CD14-positive monocyte (primary cell): ENCODE data around the gene CEP126. TPM values are rescaled to one million over a fixed set of nuclear protein-coding genes. Genes with fewer than 3 reads are reported as not detected.

Experiments
- DNase-seq, 3 donors: peaks; one replicate each; pipeline ENCODE4 v3.0.0-alpha.2; 2011 to 2022
- H2AFZ ChIP-seq: 2 replicates; pipeline ENCODE4 v1.6.0; 2012; ENCODE audit warnings: mild to moderate bottlenecking, low read depth, low read length, inconsistent platforms; ENCODE audit not compliant: insufficient read depth, poor library complexity, severe bottlenecking
- H3K27ac ChIP-seq, 2 donors: 1 replicate in 1 of 2; 2 replicates in 1 of 2; pipeline ENCODE4 v1.5.1; 2012 to 2013; ENCODE audit warnings: low read length in 2 of 2, control low read depth in 1 of 2, inconsistent platforms in 1 of 2, low read depth in 1 of 2, mild to moderate bottlenecking in 1 of 2
- H3K27me3 ChIP-seq, 2 donors: one replicate each; pipeline versions ENCODE4 v1.6.0 to v1.6.1; 2011 to 2013; ENCODE audit warnings: low read length in 2 of 2; ENCODE audit not compliant: control insufficient read depth in 2 of 2, insufficient read depth in 2 of 2
- H3K36me3 ChIP-seq, 2 donors: replicated peaks in 1 of 2; 1 replicate in 1 of 2; 2 replicates in 1 of 2; pipeline versions ENCODE4 v1.5.1 to v1.6.1; 2012 to 2013; ENCODE audit warnings: low read length in 2 of 2, control low read depth in 1 of 2, inconsistent platforms in 1 of 2, mild to moderate bottlenecking in 1 of 2; ENCODE audit not compliant: insufficient read depth in 2 of 2, control insufficient read depth in 1 of 2
- H3K4me1 ChIP-seq, 2 donors: 1 replicate in 1 of 2; 2 replicates in 1 of 2; pipeline versions ENCODE4 v1.5.1 to v1.6.1; 2012 to 2013; ENCODE audit warnings: low read length in 2 of 2, control low read depth in 1 of 2, inconsistent platforms in 1 of 2, mild to moderate bottlenecking in 1 of 2, moderate library complexity in 1 of 2; ENCODE audit not compliant: insufficient read depth in 2 of 2, control insufficient read depth in 1 of 2
- H3K4me2 ChIP-seq: replicated peaks from 2 replicates; pipeline ENCODE3; 2012; ENCODE audit warnings: low read length, moderate library complexity, mild to moderate bottlenecking; ENCODE audit not compliant: poor library complexity, severe bottlenecking; ENCODE audit errors: extremely low read depth
- H3K4me3 ChIP-seq, 3 experiments: fragments of 200-600 bp in 1 of 3; sonication (generic) in 1 of 3; replicated peaks in 1 of 3; 1 replicate in 2 of 3; 2 replicates in 1 of 3; pipeline ENCODE4 v1.5.1; 2011 to 2013; ENCODE audit warnings: low read length in 3 of 3, mild to moderate bottlenecking in 3 of 3, control low read depth in 2 of 3, low read depth in 2 of 3, inconsistent platforms in 1 of 3, moderate library complexity in 1 of 3
- H3K79me2 ChIP-seq: 2 replicates; pipeline ENCODE4 v1.6.0; 2012; ENCODE audit warnings: mild to moderate bottlenecking, control low read depth, inconsistent platforms, low read length, moderate library complexity; ENCODE audit not compliant: insufficient read depth
- H3K9ac ChIP-seq: 2 replicates; pipeline ENCODE4 v1.6.0; 2017; ENCODE audit warnings: low read length, mild to moderate bottlenecking; ENCODE audit not compliant: insufficient read depth, poor library complexity, severe bottlenecking
- H3K9me3 ChIP-seq, 2 donors: replicated peaks in 1 of 2; 1 replicate in 1 of 2; 2 replicates in 1 of 2; pipeline versions ENCODE4 v1.5.1 to v1.6.1; 2012 to 2013; ENCODE audit warnings: low read length in 2 of 2, control low read depth in 1 of 2; ENCODE audit not compliant: control insufficient read depth in 1 of 2, insufficient read depth in 1 of 2
- H4K20me1 ChIP-seq: 2 replicates; pipeline ENCODE4 v1.6.0; 2012; ENCODE audit warnings: mild to moderate bottlenecking, low read length, control low read depth, moderate library complexity; ENCODE audit not compliant: insufficient read depth
- H3K27ac Mint-ChIP-seq, 7 donors: one replicate each; pipeline ENCODE4 v1.8.0; 2020; ENCODE audit warnings: mild to moderate bottlenecking in 7 of 7, mixed read lengths in 7 of 7, moderate library complexity in 6 of 7, inconsistent platforms in 2 of 7
- H3K27me3 Mint-ChIP-seq, 3 donors: one replicate each; pipeline ENCODE4 v1.8.0; 2021 to 2022; ENCODE audit warnings: low read depth in 3 of 3, mild to moderate bottlenecking in 3 of 3, mixed read lengths in 3 of 3, moderate library complexity in 3 of 3, inconsistent platforms in 1 of 3
- H3K36me3 Mint-ChIP-seq, 2 donors: one replicate each; pipeline ENCODE4 v1.8.0; 2020; ENCODE audit warnings: mixed read lengths in 2 of 2, inconsistent platforms in 1 of 2, mild to moderate bottlenecking in 1 of 2
- H3K4me1 Mint-ChIP-seq: one replicate; pipeline ENCODE4 v1.8.0; 2020; ENCODE audit warnings: mild to moderate bottlenecking, mixed read lengths
- H3K4me3 Mint-ChIP-seq, 2 donors: one replicate each; pipeline ENCODE4 v1.8.0; 2020; ENCODE audit warnings: mild to moderate bottlenecking in 2 of 2, mixed read lengths in 2 of 2, moderate library complexity in 1 of 2
- H3K9me3 Mint-ChIP-seq, 7 donors: one replicate each; pipeline ENCODE4 v1.8.0; 2020 to 2022; ENCODE audit warnings: mixed read lengths in 7 of 7, mild to moderate bottlenecking in 6 of 7, moderate library complexity in 6 of 7, inconsistent platforms in 2 of 7
- WGBS: methylation state at CpG from one replicate; pipeline ENCODE4 v1.1.5; 2013; ENCODE audit warnings: missing lambda C conversion rate; ENCODE audit not compliant: insufficient coverage; 5-methylcytosine and 5-hydroxymethylcytosine counted together
- intact Hi-C, 2 donors: fragments of 100-400 bp; cut with micrococcal nuclease; formaldehyde crosslinking; loops; one replicate each; pipeline versions ENCODE4 v1.15.0 to v1.15.1; 2023
- polyA plus RNA-seq, 3 donors: library from polyadenylated mRNA; depleted of rRNA in 1 of 3; unstranded in 2 of 3; stranded (reverse) in 1 of 3; fragments of 300-500 nt in 2 of 3; fragments of >200 nt in 1 of 3; fragmentation: Illumina TruSeq in 2 of 3; gene quantifications; 1 replicate in 2 of 3; 2 replicates in 1 of 3; pipeline ENCODE4 v1.2.3, GENCODE V29; 2012 to 2021
- TF ChIP-seq, protein P1 (sequence below): fragments of 200-600 bp; IDR thresholded peaks from one replicate; pipeline ENCODE4 v1.8.0; 2022; ENCODE audit warnings: antibody characterized with exemption, mild to moderate bottlenecking

Gene CEP126
- polyA plus RNA-seq, 3 donors: 0.02 to 0.52 TPM; not detected in 1

DNA sequence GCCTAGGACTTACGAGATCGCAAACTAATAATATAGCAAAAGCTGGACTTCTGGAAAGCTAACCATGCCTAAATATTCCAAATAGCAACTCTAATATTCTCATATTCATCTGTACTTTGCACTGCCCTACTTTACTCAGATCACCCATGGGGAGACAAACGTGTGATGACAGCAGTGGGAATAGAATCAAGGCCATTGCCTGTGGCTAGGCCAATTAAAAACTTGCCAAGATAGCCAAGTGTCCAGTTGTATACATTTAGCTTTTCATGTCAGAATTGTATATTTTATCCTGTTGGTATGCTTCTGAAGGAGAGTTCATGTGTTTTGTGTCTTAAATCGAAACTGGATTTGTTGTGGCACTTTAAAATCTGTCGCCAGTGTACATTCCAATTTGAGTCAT, 1.2 kb upstream of the CEP126 start:
- Histone ChIP-seq H3K9ac (no peak overlapping the region), H3K27me3 (peaks cover 2 to 9% of the 10 kb centered on the region in 2 donors), H3K9me3 (no peaks in the 10 kb centered on the region), H3K4me2 (no peak overlapping the region), H3K36me3 (no peaks in the 10 kb centered on the region), H3K4me1 (peaks cover 16 to 18% of the 10 kb centered on the region in 2 donors), H4K20me1 (no peaks in the 10 kb centered on the region), H3K4me3 (no peak overlapping the region), H3K79me2 (no peaks in the 10 kb centered on the region), H3K27ac (no peak overlapping the region), H2AFZ (no peak overlapping the region)
- H3K27ac Mint-ChIP-seq: no peak overlapping the region
- H3K36me3 Mint-ChIP-seq: no peaks in the 10 kb centered on the region
- peaks cover 0 to 6% (median 0%) of the 10 kb centered on the region in 7 donors for H3K9me3 Mint-ChIP-seq
- no peak overlapping the region for H3K4me3 Mint-ChIP-seq
- peaks cover 2 to 18% (median 10%) of the 10 kb centered on the region in 3 donors for H3K27me3 Mint-ChIP-seq
- WGBS: 79% methylated on average over 3 of the region's 5 CpGs
- TF ChIP-seq, protein P1, sequence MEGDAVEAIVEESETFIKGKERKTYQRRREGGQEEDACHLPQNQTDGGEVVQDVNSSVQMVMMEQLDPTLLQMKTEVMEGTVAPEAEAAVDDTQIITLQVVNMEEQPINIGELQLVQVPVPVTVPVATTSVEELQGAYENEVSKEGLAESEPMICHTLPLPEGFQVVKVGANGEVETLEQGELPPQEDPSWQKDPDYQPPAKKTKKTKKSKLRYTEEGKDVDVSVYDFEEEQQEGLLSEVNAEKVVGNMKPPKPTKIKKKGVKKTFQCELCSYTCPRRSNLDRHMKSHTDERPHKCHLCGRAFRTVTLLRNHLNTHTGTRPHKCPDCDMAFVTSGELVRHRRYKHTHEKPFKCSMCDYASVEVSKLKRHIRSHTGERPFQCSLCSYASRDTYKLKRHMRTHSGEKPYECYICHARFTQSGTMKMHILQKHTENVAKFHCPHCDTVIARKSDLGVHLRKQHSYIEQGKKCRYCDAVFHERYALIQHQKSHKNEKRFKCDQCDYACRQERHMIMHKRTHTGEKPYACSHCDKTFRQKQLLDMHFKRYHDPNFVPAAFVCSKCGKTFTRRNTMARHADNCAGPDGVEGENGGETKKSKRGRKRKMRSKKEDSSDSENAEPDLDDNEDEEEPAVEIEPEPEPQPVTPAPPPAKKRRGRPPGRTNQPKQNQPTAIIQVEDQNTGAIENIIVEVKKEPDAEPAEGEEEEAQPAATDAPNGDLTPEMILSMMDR: no peak
- H3K4me1 Mint-ChIP-seq: peaks cover 24% of the 10 kb centered on the region
- DNase-seq: no peak
- intact Hi-C loops: no loop called here

DNA sequence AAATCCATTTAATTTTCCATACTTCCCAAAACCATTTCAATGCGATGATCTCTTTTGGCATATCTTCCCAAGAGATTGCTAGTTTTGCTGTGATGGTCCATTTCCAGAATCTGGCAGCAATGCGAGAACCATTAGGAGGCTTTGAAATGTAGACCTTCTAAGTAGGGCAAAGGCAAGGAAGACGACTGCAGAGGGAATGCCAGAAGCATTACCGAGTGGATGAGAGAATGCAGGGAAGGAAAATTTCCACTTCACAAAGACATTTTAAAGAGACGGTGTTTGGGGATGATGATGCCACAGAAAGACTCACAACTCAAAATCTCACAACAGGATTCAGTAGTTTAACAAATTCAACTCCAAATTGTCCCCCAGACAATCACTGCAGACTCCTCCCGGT, 471 bp upstream of the CEP126 start:
- H3K79me2 ChIP-seq: no peaks in the 10 kb centered on the region
- H3K4me1 Mint-ChIP-seq: peaks cover 24% of the 10 kb centered on the region
- intact Hi-C loops: no loop called here

More for the DNA sequence above, 471 bp upstream of the CEP126 start:
- Histone ChIP-seq H3K27me3 (peaks cover 2 to 9% of the 10 kb centered on the region in 2 donors), H3K9me3 (no peaks in the 10 kb centered on the region), H3K9ac (no peak overlapping the region), H2AFZ (peak overlapping the region; percentile 96), H3K4me3 (peak overlapping the region; percentile 49 to 85 (median 68)), H3K27ac (no peak overlapping the region), H3K36me3 (no peaks in the 10 kb centered on the region), H4K20me1 (no peaks in the 10 kb centered on the region), H3K4me2 (peak overlapping the region; percentile 79), H3K4me1 (peaks cover 16 to 18% of the 10 kb centered on the region in 2 donors)
- TF ChIP-seq, protein P1: no peak
- H3K27ac Mint-ChIP-seq: peak overlapping the region in 2 of 7 donors; percentile 41 to 82
- DNase-seq: no peak
- peak overlapping the region; percentile 83 to 92 for H3K4me3 Mint-ChIP-seq
- H3K9me3 Mint-ChIP-seq: peaks cover 0 to 6% (median 0%) of the 10 kb centered on the region in 7 donors
- H3K27me3 Mint-ChIP-seq: peaks cover 2 to 18% (median 10%) of the 10 kb centered on the region in 3 donors
- H3K36me3 Mint-ChIP-seq: no peaks in the 10 kb centered on the region
- 42% methylated on average over 3 of the region's 6 CpGs for WGBS
